ENCODE measurements around the gene ATP6V1F.

Gene ATP6V1F

DNA sequence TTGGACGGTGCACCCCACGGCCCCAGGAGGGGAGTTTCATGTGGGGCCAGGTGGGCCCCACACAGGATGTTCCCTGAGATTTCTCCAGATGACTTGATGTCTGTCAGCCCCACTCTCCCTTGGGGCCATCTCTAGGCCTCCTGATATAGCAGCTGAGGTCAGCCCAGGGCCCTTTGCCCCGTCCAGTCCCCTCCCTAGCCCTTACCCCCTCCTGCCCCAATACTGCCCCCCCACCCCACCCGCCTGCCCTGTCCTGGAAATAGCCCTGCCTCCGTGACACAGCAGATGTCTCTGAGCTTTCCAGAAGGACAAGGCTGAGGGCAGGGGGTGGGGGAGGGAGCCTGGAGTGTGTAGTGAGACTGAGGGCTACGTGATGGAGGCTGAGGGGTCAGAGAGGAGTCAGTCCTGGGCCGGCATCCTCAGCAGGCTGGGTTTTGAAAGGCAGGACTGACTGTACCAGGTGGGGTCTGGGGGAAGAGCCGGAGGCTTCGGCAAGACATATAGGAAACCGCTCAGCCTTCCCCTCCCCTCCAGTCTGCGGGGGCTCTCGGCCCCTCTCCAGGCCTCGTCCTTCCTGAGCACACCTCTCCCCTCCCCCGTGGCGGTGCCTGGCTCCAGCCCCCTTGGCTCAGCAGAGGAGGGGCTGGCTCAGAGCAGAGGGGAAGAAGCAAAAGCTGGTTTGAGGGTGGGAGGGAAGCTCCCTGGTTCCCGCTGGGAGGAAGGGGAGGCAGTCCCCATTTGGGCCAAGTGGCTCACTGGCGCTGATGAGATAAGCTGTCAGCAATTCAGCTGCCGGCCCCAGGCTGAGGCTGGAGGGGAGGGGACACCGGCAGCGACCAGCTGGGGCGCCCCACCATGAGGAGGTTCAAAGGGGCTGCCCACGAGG, 30.4 kb upstream of the ATP6V1F start:
- H3K4me3 Mint-ChIP-seq, result no peak overlapping the region
- H3K36me3 Mint-ChIP-seq (ENCODE audit: low read depth), result no peaks in the 10 kb centered on the region
- H3K27ac Mint-ChIP-seq, result no peak overlapping the region
- no peaks in the 10 kb centered on the region for H3K9me3 Mint-ChIP-seq
- peaks cover 19% of the 10 kb centered on the region for H3K4me1 Mint-ChIP-seq (ENCODE audit: low read depth)
- peaks cover 40% of the 10 kb centered on the region for H3K27me3 Mint-ChIP-seq

DNA sequence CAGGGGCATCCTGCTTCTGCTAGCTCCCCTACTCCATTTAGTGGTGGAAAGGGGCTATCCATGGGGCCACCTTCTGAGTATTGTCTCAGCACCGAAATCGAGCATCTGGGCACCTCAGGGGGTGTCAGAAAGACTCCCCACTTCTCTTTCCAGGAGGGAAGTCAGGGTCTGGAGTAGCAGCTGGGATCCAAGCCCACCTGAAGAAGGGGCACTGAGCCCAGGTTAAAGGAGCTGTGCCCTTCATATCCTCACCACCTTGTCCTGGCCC, 29.8 kb upstream of the ATP6V1F start:
- no peaks in the 10 kb centered on the region for H3K9me3 Mint-ChIP-seq
- H3K36me3 Mint-ChIP-seq (ENCODE audit: low read depth), result no peaks in the 10 kb centered on the region
- peaks cover 38% of the 10 kb centered on the region for H3K27me3 Mint-ChIP-seq
- H3K4me1 Mint-ChIP-seq (ENCODE audit: low read depth), result peaks cover 19% of the 10 kb centered on the region
- H3K27ac Mint-ChIP-seq, result no peak overlapping the region
- H3K4me3 Mint-ChIP-seq, result no peak overlapping the region

DNA sequence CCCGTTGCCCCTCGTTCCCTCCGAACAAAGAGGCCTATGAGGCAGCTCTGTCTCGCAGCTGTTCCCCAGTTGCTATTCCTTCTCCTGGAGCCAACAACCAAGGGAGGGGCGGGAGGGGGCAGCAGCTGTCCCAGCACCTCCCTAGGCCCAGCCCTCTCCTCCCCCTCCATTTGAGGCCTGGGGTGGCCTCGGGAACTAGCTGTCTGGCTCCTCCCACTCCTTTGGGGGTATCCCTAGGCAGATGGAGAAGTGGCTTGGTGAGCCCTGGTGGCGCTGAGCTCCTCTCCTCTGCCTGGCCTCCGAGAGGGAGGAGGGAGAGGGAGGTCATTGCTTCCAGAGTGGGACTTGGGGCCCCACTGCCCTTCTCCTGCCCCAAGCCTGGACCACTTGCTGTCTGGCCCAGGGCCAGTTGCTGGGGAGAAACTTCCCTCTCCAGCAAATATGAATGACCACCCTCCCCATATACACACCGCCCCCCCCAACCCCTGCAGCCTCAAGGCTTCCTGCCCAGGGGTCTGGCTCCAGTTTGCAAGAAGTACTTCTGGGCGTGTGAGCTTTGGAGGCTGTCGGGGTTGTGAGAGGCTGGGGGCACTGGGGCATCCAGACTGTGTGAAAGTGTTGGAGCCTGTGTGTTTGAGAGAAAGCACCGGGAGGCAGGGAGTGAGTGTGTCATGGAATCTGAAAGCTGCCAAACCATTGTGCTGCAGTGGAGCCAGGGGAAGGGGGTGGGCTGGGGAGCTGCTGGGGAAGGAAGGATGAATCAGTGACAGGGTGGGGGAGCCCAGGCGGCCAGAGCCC, 29.3 kb upstream of the ATP6V1F start:
- peaks cover 32% of the 10 kb centered on the region for H3K27me3 Mint-ChIP-seq
- no peaks in the 10 kb centered on the region for H3K36me3 Mint-ChIP-seq (ENCODE audit: low read depth)
- no peaks in the 10 kb centered on the region for H3K9me3 Mint-ChIP-seq
- peaks cover 19% of the 10 kb centered on the region for H3K4me1 Mint-ChIP-seq (ENCODE audit: low read depth)
- H3K27ac Mint-ChIP-seq, result no peak overlapping the region
- no peak overlapping the region for H3K4me3 Mint-ChIP-seq

DNA sequence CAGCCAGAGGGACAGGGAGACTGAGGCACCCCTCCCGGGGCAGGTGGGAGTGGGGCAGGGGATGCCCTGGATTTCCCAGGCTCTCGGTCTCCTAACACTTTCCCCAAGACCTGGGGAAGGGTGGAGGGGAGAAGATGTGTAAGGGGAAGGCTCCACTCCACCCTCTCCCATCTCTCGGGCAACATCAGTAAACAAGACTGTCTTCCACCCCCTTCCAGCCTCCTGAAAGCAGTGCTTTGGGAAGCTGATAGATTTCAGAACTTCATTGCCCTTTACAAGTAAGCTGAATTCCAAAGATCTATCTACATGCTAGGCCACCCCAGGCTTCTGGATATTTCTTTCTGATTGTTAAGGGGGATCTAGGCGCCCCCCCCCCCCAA, 28.7 kb upstream of the ATP6V1F start:
- H3K9me3 Mint-ChIP-seq, result no peaks in the 10 kb centered on the region
- H3K4me3 Mint-ChIP-seq, result no peak overlapping the region
- peaks cover 19% of the 10 kb centered on the region for H3K4me1 Mint-ChIP-seq (ENCODE audit: low read depth)
- H3K36me3 Mint-ChIP-seq (ENCODE audit: low read depth), result no peaks in the 10 kb centered on the region
- H3K27ac Mint-ChIP-seq, result no peak overlapping the region
- H3K27me3 Mint-ChIP-seq, result peaks cover 27% of the 10 kb centered on the region

DNA sequence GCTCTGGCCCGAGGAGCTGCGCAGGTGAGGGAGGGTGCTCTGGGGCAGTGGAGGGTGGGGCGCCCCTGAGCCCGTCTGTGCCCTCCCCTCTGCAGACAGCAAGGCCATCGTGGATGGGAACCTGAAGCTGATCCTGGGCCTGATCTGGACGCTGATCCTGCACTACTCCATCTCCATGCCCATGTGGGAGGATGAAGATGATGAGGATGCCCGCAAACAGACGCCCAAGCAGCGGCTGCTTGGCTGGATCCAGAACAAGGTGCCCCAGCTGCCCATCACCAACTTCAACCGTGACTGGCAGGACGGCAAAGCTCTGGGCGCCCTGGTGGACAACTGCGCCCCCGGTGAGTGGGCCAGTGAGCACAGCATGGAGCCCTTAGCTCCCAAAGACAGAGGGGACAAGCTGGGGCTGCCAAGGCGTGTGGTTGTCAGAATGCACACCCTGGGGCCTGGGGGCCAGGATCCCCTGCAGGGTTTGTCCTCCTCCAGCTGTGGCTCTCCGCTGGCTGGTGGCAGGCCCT, 27.4 kb upstream of the ATP6V1F start:
- Mint-ChIP-seq H3K27me3 (peaks cover 18% of the 10 kb centered on the region), H3K4me3 (no peak overlapping the region), H3K27ac (no peak overlapping the region), H3K4me1 (ENCODE audit: low read depth) (peaks cover 15% of the 10 kb centered on the region), H3K36me3 (ENCODE audit: low read depth) (no peaks in the 10 kb centered on the region), H3K9me3 (no peaks in the 10 kb centered on the region)

DNA sequence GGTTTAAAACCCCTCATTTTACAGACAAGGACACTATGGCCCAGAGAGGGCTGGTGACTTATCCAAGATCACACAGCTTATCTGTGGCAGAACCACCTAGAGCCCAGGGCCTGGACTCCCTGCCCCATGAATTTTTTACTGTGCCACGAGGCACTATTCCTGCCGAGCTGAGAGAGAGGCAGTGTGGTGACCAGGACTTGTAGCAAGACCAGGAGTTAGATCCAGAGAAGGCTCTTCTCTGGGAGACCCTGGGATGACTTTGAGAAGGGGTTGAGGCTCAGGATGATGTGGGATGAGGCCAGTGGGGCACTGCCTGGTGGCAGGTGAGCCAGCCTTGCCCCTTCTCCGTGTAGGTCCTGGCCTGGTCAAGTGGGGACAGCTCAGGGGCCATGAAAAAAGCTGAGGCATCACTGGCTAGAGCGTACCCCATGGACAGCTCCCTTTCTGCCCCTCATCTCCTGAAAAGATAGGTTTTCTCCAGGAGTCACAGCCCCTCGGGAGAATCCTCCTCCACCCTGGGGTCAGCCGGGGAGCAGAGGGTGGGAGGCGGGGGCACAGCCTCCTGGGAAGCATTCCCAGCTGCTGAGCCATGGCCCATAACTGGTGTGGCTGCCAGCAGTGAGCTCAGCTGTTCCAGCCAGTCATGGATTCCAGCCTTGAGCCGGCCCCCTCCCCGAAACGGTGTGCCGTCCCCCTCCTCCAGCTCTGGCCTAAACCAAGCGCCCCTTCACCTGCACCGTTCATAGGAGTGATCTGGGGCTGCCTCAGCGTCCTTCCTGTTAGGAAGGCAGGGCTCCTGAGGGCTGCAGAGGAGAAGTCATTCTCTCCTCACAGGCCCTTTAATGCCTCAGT, 26.6 kb upstream of the ATP6V1F start:
- Mint-ChIP-seq H3K4me1 (ENCODE audit: low read depth) (peaks cover 9% of the 10 kb centered on the region), H3K9me3 (no peaks in the 10 kb centered on the region), H3K36me3 (ENCODE audit: low read depth) (no peaks in the 10 kb centered on the region), H3K27ac (no peak overlapping the region), H3K27me3 (peaks cover 12% of the 10 kb centered on the region), H3K4me3 (no peak overlapping the region)

DNA sequence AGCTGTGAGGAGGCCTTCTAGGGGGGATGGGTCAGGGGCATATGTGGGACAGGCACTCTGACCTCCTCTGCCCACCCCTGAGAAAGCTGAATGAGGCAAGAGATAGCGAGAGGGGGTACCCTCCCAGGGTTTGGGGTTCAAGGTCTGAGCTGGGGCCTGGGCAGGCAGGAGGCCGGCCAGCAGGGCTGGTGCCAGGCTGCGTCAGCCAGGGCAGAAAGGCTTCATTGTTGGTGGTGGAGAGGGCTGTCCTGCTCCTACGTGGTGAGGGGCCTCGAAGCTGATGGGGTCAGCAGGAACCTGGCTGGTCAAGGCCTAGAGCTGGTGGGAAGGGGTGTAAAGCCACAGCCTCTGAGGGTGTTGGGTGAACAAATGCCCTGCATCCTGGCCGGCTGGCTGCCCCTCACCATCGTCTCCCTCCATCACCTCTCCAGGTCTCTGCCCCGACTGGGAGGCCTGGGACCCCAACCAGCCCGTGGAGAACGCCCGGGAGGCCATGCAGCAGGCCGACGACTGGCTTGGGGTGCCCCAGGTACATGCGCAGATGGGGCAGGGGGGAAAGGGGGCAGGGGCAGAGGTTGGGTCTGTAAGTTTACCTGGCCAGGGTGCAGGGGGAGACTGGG, 25.8 kb upstream of the ATP6V1F start:
- Mint-ChIP-seq H3K4me3 (no peak overlapping the region), H3K27ac (no peak overlapping the region), H3K27me3 (peaks cover 4% of the 10 kb centered on the region), H3K4me1 (ENCODE audit: low read depth) (peaks cover under 1% of the 10 kb centered on the region), H3K36me3 (ENCODE audit: low read depth) (no peaks in the 10 kb centered on the region), H3K9me3 (no peaks in the 10 kb centered on the region)

DNA sequence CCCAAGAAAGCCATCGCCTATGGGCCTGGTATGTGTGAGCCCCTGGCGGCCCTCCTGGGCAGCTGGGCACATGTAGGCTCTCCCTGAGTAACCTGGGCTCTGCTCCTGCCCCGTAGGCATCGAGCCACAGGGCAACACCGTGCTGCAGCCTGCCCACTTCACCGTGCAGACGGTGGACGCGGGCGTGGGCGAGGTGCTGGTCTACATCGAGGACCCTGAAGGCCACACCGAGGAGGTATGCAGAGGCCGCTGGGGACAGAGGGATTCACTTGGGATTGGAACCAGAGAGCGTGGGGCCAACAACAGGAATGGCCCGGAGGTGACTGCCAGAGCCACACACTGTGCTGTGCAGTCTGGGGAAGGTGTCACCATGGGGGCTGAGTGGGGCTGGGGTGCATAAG, 25.1 kb upstream of the ATP6V1F start:
- no peaks in the 10 kb centered on the region for H3K36me3 Mint-ChIP-seq (ENCODE audit: low read depth)
- H3K4me3 Mint-ChIP-seq, result no peak overlapping the region
- peaks cover 4% of the 10 kb centered on the region for H3K27me3 Mint-ChIP-seq
- H3K9me3 Mint-ChIP-seq, result no peaks in the 10 kb centered on the region
- no peaks in the 10 kb centered on the region for H3K4me1 Mint-ChIP-seq (ENCODE audit: low read depth)
- H3K27ac Mint-ChIP-seq, result no peak overlapping the region

DNA sequence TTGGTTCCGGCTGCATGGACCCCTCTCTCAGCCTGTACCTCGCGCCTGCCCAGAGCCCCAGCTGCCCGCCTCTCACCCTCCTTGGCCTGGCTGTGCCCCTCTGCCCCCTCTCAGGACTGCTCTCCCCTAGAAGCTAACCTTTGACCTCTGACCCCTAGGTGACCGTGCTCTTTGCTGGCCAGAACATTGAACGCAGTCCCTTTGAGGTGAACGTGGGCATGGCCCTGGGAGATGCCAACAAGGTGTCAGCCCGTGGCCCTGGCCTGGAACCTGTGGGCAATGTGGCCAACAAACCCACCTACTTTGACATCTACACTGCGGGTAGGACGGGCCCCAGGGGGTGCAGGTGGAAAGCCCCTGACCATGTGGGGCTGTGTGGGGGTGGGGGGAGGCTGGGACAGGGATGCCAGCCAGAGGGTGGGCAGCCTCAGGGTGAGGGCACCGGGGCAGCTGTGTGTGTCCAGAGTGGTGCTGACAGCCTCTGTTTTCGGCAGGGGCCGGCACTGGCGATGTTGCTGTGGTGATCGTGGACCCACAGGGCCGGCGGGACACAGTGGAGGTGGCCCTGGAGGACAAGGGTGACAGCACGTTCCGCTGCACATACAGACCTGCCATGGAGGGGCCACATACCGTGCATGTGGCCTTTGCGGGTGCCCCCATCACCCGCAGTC, 24.4 kb upstream of the ATP6V1F start:
- Mint-ChIP-seq H3K36me3 (ENCODE audit: low read depth) (no peaks in the 10 kb centered on the region), H3K4me3 (no peak overlapping the region), H3K9me3 (no peaks in the 10 kb centered on the region), H3K27me3 (peaks cover 4% of the 10 kb centered on the region), H3K27ac (no peak overlapping the region), H3K4me1 (ENCODE audit: low read depth) (no peaks in the 10 kb centered on the region)

DNA sequence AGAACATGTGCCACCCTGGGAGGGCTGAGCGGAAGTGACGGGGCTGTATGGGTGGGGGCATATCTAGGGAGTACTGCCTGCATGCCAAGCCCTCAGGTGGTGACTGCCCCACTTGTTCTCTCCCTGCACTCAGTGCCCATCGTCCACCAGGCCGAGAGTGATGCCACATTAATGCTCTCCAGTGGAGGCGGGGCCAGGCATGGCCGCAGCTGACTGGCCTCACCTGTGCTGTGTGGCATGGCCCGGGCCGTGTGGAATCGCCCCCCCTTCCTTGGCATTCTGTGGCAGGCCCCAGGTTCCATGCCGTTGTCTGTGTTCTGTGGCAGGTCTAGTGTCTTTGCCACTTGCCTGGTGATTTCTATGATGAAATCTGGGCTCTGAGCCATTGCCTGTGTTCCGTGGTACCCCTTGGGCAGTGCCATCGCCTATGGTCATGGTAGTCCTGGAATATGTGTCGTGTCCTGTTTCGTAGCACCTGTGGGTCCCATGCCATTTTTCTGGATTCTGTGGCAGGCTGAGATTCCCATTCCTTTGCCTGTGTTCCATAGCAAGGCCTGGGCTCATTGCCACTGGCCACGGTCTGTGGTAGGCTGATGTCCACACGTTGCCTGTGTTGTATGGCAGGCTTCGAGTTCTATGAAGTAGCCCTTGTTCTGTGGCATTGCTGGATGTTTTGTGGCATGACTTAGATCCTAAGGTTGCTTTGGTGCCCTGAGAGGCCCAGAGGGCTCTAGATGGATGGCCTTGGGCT, 23.5 kb upstream of the ATP6V1F start:
- Mint-ChIP-seq H3K36me3 (ENCODE audit: low read depth) (no peaks in the 10 kb centered on the region), H3K27me3 (no peaks in the 10 kb centered on the region), H3K27ac (no peak overlapping the region), H3K4me3 (no peak overlapping the region), H3K9me3 (no peaks in the 10 kb centered on the region), H3K4me1 (ENCODE audit: low read depth) (no peaks in the 10 kb centered on the region)

DNA sequence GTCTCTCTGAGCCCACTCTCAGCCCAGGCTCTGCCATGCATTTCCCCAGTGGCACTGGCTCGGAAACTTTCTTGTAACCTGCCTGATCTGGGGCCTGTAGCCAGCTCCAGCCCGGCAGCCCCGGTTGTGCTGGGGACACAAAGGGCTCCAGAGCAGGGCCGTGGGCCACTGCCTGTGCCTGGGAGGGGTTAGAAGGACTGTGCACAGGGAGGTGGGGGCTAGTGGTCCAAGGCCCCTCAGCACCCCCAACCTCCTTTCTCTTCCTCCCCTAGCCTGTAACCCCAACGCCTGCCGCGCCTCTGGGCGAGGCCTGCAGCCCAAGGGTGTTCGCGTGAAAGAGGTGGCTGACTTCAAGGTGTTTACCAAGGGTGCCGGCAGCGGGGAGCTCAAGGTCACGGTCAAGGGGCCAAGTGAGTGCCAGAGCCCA, 22.9 kb upstream of the ATP6V1F start:
- H3K27me3 Mint-ChIP-seq, result no peaks in the 10 kb centered on the region
- H3K4me3 Mint-ChIP-seq, result no peak overlapping the region
- no peaks in the 10 kb centered on the region for H3K4me1 Mint-ChIP-seq (ENCODE audit: low read depth)
- H3K9me3 Mint-ChIP-seq, result no peaks in the 10 kb centered on the region
- H3K36me3 Mint-ChIP-seq (ENCODE audit: low read depth), result no peaks in the 10 kb centered on the region
- H3K27ac Mint-ChIP-seq, result no peak overlapping the region

DNA sequence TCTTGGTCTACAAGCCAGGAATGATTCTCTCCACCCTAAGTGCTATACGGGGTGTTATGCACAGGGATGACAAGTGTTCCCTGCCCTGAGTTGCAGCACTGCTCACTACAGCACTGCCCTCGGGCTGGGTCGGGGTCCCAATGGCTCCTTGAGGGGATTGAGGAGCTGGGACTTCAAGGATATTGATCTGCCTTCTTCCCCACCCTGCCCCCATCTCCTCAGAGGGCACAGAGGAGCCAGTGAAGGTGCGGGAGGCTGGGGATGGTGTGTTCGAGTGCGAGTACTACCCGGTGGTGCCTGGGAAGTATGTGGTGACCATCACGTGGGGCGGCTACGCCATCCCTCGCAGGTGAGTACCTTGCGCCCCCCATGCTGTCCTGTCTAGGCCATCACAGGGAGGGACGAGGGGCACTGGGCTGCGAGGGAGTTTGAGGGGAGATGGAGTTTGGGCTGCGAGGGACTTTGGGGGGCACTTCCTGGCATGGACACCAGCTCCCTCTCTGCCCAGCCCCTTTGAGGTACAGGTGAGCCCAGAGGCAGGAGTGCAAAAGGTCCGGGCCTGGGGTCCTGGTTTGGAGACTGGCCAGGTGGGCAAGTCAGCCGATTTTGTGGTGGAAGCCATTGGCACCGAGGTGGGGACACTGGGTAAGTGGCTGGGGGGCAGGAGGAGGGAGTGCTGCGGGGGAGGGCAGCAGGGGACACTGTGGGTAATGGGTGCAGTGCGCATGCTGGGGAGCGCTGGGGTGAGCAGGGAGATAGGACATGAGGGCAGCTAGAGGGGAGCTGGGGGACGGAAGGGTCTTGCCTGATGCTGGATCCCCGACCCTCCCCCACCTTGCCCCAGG, 22.1 kb upstream of the ATP6V1F start:
- Mint-ChIP-seq H3K9me3 (no peaks in the 10 kb centered on the region), H3K4me1 (ENCODE audit: low read depth) (no peaks in the 10 kb centered on the region), H3K27ac (no peak overlapping the region), H3K4me3 (no peak overlapping the region), H3K36me3 (ENCODE audit: low read depth) (no peaks in the 10 kb centered on the region), H3K27me3 (no peaks in the 10 kb centered on the region)

DNA sequence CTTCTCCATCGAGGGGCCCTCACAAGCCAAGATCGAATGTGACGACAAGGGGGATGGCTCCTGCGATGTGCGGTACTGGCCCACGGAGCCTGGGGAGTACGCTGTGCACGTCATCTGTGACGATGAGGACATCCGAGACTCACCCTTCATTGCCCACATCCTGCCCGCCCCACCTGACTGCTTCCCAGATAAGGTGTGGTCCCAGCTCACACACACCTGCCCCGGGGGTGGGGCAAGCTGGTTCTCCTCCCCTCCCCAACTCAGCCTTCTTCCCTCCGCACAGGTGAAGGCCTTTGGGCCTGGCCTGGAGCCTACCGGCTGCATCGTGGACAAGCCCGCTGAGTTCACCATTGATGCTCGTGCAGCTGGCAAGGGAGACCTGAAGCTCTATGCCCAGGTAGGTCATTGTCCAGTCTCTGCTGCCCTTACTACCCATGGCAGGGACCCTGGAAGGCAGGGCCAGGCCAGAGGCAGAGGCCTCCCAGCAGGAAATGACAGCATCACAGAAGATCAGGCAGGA, 21.4 kb upstream of the ATP6V1F start:
- Mint-ChIP-seq H3K27me3 (no peaks in the 10 kb centered on the region), H3K9me3 (no peaks in the 10 kb centered on the region), H3K4me1 (ENCODE audit: low read depth) (no peaks in the 10 kb centered on the region), H3K4me3 (no peak overlapping the region), H3K36me3 (ENCODE audit: low read depth) (no peaks in the 10 kb centered on the region), H3K27ac (no peak overlapping the region)

All from stimulated activated naive CD8-positive, alpha-beta T cell treated with anti-CD3 and anti-CD28 coated beads, Interleukin-15, Interleukin-2, amounts not matched to agents 100 ng/mL and 50 ng/mL, for 24 hours (primary cell).